Heart right ventricle (tissue), 16 donors: ENCODE data around the gene CASQ1. TPM values are rescaled to one million over a fixed set of nuclear protein-coding genes. Genes with fewer than 3 reads are reported as not detected.

Experiments used
- ATAC-seq, 8 donors: fragments of 200-7000 bp; cut with Tn5 transposase; one replicate each; pipeline ENCODE4 v1.9.1; 2020; ENCODE audit warnings: mild to moderate bottlenecking in 8 of 8, moderate library complexity in 8 of 8, moderate number of reproducible peaks in 1 of 8
- DNase-seq, 2 donors: peaks; one replicate each; pipeline ENCODE4 v3.0.0-alpha.2; 2020
- H3K27ac ChIP-seq, 10 donors: fragments of 200-600 bp; sonication (generic) in 2 of 10; one replicate each; pipeline versions ENCODE4 v1.5.0 to v1.8.0; 2020 to 2022; ENCODE audit warnings: mild to moderate bottlenecking in 3 of 10
- H3K27me3 ChIP-seq, 7 donors: fragments of 200-600 bp; one replicate each; pipeline ENCODE4 v1.8.0; 2021 to 2022; ENCODE audit warnings: mild to moderate bottlenecking in 2 of 7
- H3K36me3 ChIP-seq, 9 donors: fragments of 200-600 bp; sonication (generic) in 1 of 9; one replicate each; pipeline versions ENCODE4 v1.5.0 to v1.8.0; 2020 to 2022; ENCODE audit warnings: mild to moderate bottlenecking in 2 of 9
- H3K4me1 ChIP-seq, 9 donors: fragments of 200-600 bp; sonication (generic) in 1 of 9; one replicate each; pipeline versions ENCODE4 v1.5.0 to v1.8.0; 2020 to 2022; ENCODE audit warnings: mild to moderate bottlenecking in 4 of 9
- H3K4me3 ChIP-seq, 10 donors: fragments of 200-600 bp; sonication (generic) in 2 of 10; one replicate each; pipeline versions ENCODE4 v1.5.0 to v1.8.0; 2020 to 2022; ENCODE audit warnings: mild to moderate bottlenecking in 7 of 10, moderate library complexity in 2 of 10
- H3K9me3 ChIP-seq, 11 donors: fragments of 200-600 bp in 10 of 11; sonication (generic) in 2 of 11; one replicate each; pipeline versions ENCODE4 v1.5.0 to v1.8.0; 2013 to 2022; ENCODE audit warnings: mild to moderate bottlenecking in 2 of 11, control low read depth in 1 of 11, moderate library complexity in 1 of 11
- CTCF ChIP-seq, 9 donors: fragments of 200-600 bp; sonication (generic) in 2 of 9; IDR thresholded peaks; one replicate each; pipeline versions ENCODE4 v1.5.0 to v1.8.0; 2021 to 2022; ENCODE audit warnings: antibody characterized with exemption in 9 of 9, mild to moderate bottlenecking in 5 of 9, moderate library complexity in 1 of 9
- WGBS, 2 donors: extraction: QIAGEN DNeasy Blood & Tissue Kit; methylation state at CpG; one replicate each; pipeline ENCODE4 v1.1.7; 2013; ENCODE audit warnings: inconsistent platforms in 1 of 2; 5-methylcytosine and 5-hydroxymethylcytosine counted together
- intact Hi-C, 10 donors: fragments of 100-400 bp; cut with DNase I; formaldehyde crosslinking; loops; one replicate each; pipeline versions ENCODE4 v1.11.1 to v1.14.2; 2022
- polyA plus RNA-seq, 2 donors: library from polyadenylated mRNA; stranded (reverse); fragments of 200-250 nt; gene quantifications; one replicate each; pipeline ENCODE4 v1.2.3, GENCODE V29; 2013
- total RNA-seq, 10 donors: library from RNA; stranded (reverse); fragmentation: NEBNext Ultra II Directional in 3 of 10; extraction: Animal tissue kit (Norgen Biotek cat#: 25700) in 3 of 10; gene quantifications; one replicate each; pipeline versions ENCODE4 v1.2.1 to v1.2.4, GENCODE V29; 2021 to 2023
- donor health status: Arrhythmogenic right ventricular cardiomyopathy.
- donor health status: ischemic (EF 13 %, LVEDD 7.1; RV severe dilation, severe dysfunction).
- donor health status: healthy with polysubstance abuse.
- donor health status: DM: no; HTN: yes; CAD: no.
- donor health status: DM: no; HTN: no; CAD: no.
- donor health status: ischemic (EF 25% LVEDD 6.9; RV normal size, moderate dysfunction).
- donor health status: ischemic (EF 25% LVEDD 5.7; RV mildly dilated, moderate dysfunction).
- donor health status: healthy.
- donor health status: DM: yes; HTN: yes; CAD: no.
- donor health status: Ischemic cardiomyopathy.
- donor health status: ischemic (EF 35%, LVEDD 5.7; RV mildly dilated, moderate dysfunction).
- donor health status: nonischemic (EF 11% LVEDD 7.7; RV severe dilation, severe dysfunction).
- donor health status: DM: yes; HTN: yes; CAD: no.
- donor health status: PGD.
- donor health status: ischemic (EF 29% LVEDD 5.4; RV normal size, mild dysfunction).
- donor health status: nonischemic (EF 23%, LVEDD 6.1; RV moderate dilation, normal function).

CASQ1 gene
- total and polyA plus RNA-seq, 12 donors: 17.5 to 68.9 (median 41.6) TPM

- H3K9me3 ChIP-seq: no peaks in the 10 kb centered on the region
- intact Hi-C loops: loop anchor here (1.0 to 10.0 kb wide), 17 partner anchors 26 to 182 kb away; partner anchors contain the start of genes IGSF8 (in 2 of the 10) and ATP1A2 (in 1 of the 10)
- peak; percentile 94 to 98 (median 96) for TF ChIP-seq CTCF (IDR thresholded peaks at IDR 0.05)
- H3K27ac ChIP-seq: peak overlapping the region in 7 of 10 donors; percentile 59 to 87 (median 79)
- no peaks in the 10 kb centered on the region for H3K27me3 ChIP-seq
- peaks cover 9 to 58% (median 18%) of the 10 kb centered on the region in 9 donors for H3K4me1 ChIP-seq
- ATAC-seq: peak; percentile 83 to 91 (median 88)
- 21 to 26% methylated on average over 16 of the region's 16 CpGs for WGBS, 2 donors
- no peaks in the 10 kb centered on the region for H3K36me3 ChIP-seq
- H3K4me3 ChIP-seq: no peak overlapping the region
- DNase-seq: peak; percentile 86 to 92
Observed at GRCh38 chr1:160193091-160193819, 2.9 kb downstream of the CASQ1 start.

GRCh38 chr1:160193832-160194736, 3.7 kb downstream of the CASQ1 start:
- H3K4me3 ChIP-seq: no peak overlapping the region
- peak overlapping the region in 4 of 10 donors; percentile 76 to 87 (median 83) for H3K27ac ChIP-seq
- intact Hi-C loops: loop anchor here (1.0 to 10.0 kb wide), 17 partner anchors 25 to 181 kb away; partner anchors contain the start of genes IGSF8 (in 2 of the 10) and ATP1A2 (in 1 of the 10)
- H3K27me3 ChIP-seq: no peaks in the 10 kb centered on the region
- TF ChIP-seq CTCF (IDR thresholded peaks at IDR 0.05): no peak
- WGBS, 2 donors: 90 to 96% methylated on average over 9 of the region's 9 CpGs
- no peak for DNase-seq
- peak in 1 of 8 donors; percentile 1 for ATAC-seq
- peaks cover 9 to 57% (median 18%) of the 10 kb centered on the region in 9 donors for H3K4me1 ChIP-seq
- no peaks in the 10 kb centered on the region for H3K36me3 ChIP-seq
- H3K9me3 ChIP-seq: no peaks in the 10 kb centered on the region

- no peaks in the 10 kb centered on the region for H3K9me3 ChIP-seq
- DNase-seq (no peak), ATAC-seq (no peak)
- H3K27me3 ChIP-seq: no peaks in the 10 kb centered on the region
- peaks cover 7 to 51% (median 14%) of the 10 kb centered on the region in 9 donors for H3K4me1 ChIP-seq
- TF ChIP-seq CTCF (IDR thresholded peaks at IDR 0.05): no peak
- 72 to 82% methylated on average over 2 of the region's 2 CpGs for WGBS, 2 donors
- no peaks in the 10 kb centered on the region for H3K36me3 ChIP-seq
- H3K4me3 ChIP-seq: no peak overlapping the region
- H3K27ac ChIP-seq: no peak overlapping the region
- intact Hi-C loops: loop anchor here in 9 of 10 donors (2.0 to 10.0 kb wide), 10 partner anchors 24 to 180 kb away; partner anchors contain the start of genes ATP1A2 (in 1 of the 9) and IGSF8 (in 1 of the 9)
Observed at GRCh38 chr1:160194737-160195059, 4.3 kb downstream of the CASQ1 start.

- DNase-seq (no peak), ATAC-seq (no peak)
- Histone ChIP-seq H3K4me1 (peaks cover 0 to 37% (median 8%) of the 10 kb centered on the region in 9 donors), H3K4me3 (no peak overlapping the region), H3K27ac (no peak overlapping the region), H3K9me3 (no peaks in the 10 kb centered on the region), H3K36me3 (peaks cover 0 to 7% (median 0%) of the 10 kb centered on the region in 9 donors), H3K27me3 (no peaks in the 10 kb centered on the region)
- intact Hi-C loops: loop anchor here in 5 of 10 donors (5.0 to 10.0 kb wide), 5 partner anchors 49 to 179 kb away; no protein-coding TSS in a partner anchor
- WGBS, 2 donors: 91% methylated on average over 4 of the region's 4 CpGs
- TF ChIP-seq CTCF (IDR thresholded peaks at IDR 0.05): no peak
Observed at GRCh38 chr1:160196143-160196542, 5.8 kb downstream of the CASQ1 start.
